H1 (cell line): ENCODE data around the gene SCFD1. TPM values are rescaled to one million over a fixed set of nuclear protein-coding genes. Genes with fewer than 3 reads are reported as not detected.

Source experiments
- ATF3 ChIP-seq: IDR thresholded peaks from 2 replicates; pipeline ENCODE4 v1.6.1; 2011; ENCODE audit warnings: low read depth, mild to moderate bottlenecking, low read length; ENCODE audit not compliant: insufficient read depth
- BRCA1 ChIP-seq: IDR thresholded peaks from 2 replicates; pipeline ENCODE4 v1.6.1; 2012; ENCODE audit warnings: low read depth, low read length, improper control_type of control experiment
- CEBPB ChIP-seq: IDR thresholded peaks from 2 replicates; pipeline ENCODE4 v1.6.1; 2012; ENCODE audit warnings: low read depth, low read length
- CHD2 ChIP-seq: IDR thresholded peaks from 2 replicates; pipeline ENCODE4 v1.6.1; 2012; ENCODE audit warnings: low read length, improper control_type of control experiment
- FOSL1 ChIP-seq: IDR thresholded peaks from 2 replicates; pipeline ENCODE4 v1.6.1; 2011; ENCODE audit warnings: mild to moderate bottlenecking, low read depth, low read length, moderate library complexity; ENCODE audit not compliant: insufficient read depth
- HDAC2 ChIP-seq, 2 experiments: fragments of 300-600 bp in 1 of 2; sonication (generic) in 1 of 2; IDR thresholded peaks; 2 replicates each; pipeline ENCODE4 v1.6.1; 2011 to 2012; ENCODE audit warnings: low read depth in 2 of 2, low read length in 2 of 2, mild to moderate bottlenecking in 2 of 2, moderate library complexity in 2 of 2, borderline replicate concordance in 1 of 2, inconsistent platforms in 1 of 2
- HDAC6 ChIP-seq: IDR thresholded peaks from one replicate; pipeline ENCODE4 v1.7.1; 2012; ENCODE audit warnings: low read depth, mild to moderate bottlenecking, inconsistent platforms, low read length, moderate library complexity
- JUN ChIP-seq: IDR thresholded peaks from 2 replicates; pipeline ENCODE4 v1.6.1; 2011; ENCODE audit warnings: low read depth, mild to moderate bottlenecking, improper control_type of control experiment, low read length
- JUND ChIP-seq: IDR thresholded peaks from 2 replicates; pipeline ENCODE4 v1.6.1; 2011; ENCODE audit warnings: mild to moderate bottlenecking, improper control_type of control experiment, low read length
- KDM5A ChIP-seq: fragments of 200-600 bp; IDR thresholded peaks from 2 replicates; pipeline ENCODE4 v1.7.1; 2012; ENCODE audit warnings: mild to moderate bottlenecking, low read length, inconsistent platforms, mixed read lengths
- MAFK ChIP-seq: IDR thresholded peaks from 2 replicates; pipeline ENCODE4 v1.6.1; 2012; ENCODE audit warnings: low read depth, mild to moderate bottlenecking, improper control_type of control experiment, low read length
- RAD21 ChIP-seq, 2 experiments: IDR thresholded peaks in 1 of 2; conservative IDR thresholded peaks in 1 of 2; 2 replicates each; pipeline ENCODE4 v1.6.1; 2011; ENCODE audit warnings: low read depth in 2 of 2, low read length in 2 of 2, improper control_type of control experiment in 1 of 2, inconsistent platforms in 1 of 2, mild to moderate bottlenecking in 1 of 2, moderate library complexity in 1 of 2
- RXRA ChIP-seq: IDR thresholded peaks from 2 replicates; pipeline ENCODE4 v1.6.1; 2011; ENCODE audit warnings: low read depth, mild to moderate bottlenecking, low read length, moderate library complexity; ENCODE audit not compliant: insufficient read depth
- SIX5 ChIP-seq: IDR thresholded peaks from 2 replicates; pipeline ENCODE4 v1.6.1; 2011; ENCODE audit warnings: mild to moderate bottlenecking, low read depth, low read length
- SP4 ChIP-seq: IDR thresholded peaks from 2 replicates; pipeline ENCODE4 v1.6.1; 2012; ENCODE audit warnings: low read length, inconsistent platforms
- SUZ12 ChIP-seq: fragments of 200-600 bp; sonication (generic); IDR thresholded peaks from 2 replicates; pipeline ENCODE4 v1.6.1; 2012; ENCODE audit warnings: mild to moderate bottlenecking, inconsistent platforms, low read length, moderate library complexity, mixed read lengths
- TBP ChIP-seq: IDR thresholded peaks from 2 replicates; pipeline ENCODE4 v1.6.1; 2011; ENCODE audit warnings: low read depth, low read length, improper control_type of control experiment
- TCF12 ChIP-seq: IDR thresholded peaks from 2 replicates; pipeline ENCODE4 v1.6.1; 2011; ENCODE audit warnings: low read depth, mild to moderate bottlenecking, low read length
- TEAD4 ChIP-seq: IDR thresholded peaks from 2 replicates; pipeline ENCODE4 v1.6.1; 2012; ENCODE audit warnings: low read depth, low read length, inconsistent platforms, mixed read lengths
- polyA plus RNA-seq, 7 experiments: library from polyadenylated mRNA; depleted of rRNA in 3 of 7; stranded (reverse) in 5 of 7; unstranded in 2 of 7; fragments of >200 nt in 5 of 7; fragments of 200-250 nt in 2 of 7; gene quantifications; 1 replicate in 5 of 7; 2 replicates in 1 of 7; 4 replicates in 1 of 7; pipeline versions ENCODE4 v1.2.1 to v1.2.3, GENCODE V29; 2011 to 2013; ENCODE audit warnings: missing spikeins in 2 of 7, mixed read lengths in 2 of 7
- total RNA-seq: library from RNA; stranded (reverse); fragmentation: NEBNext Ultra II Directional; extraction: Animal tissue kit (Norgen Biotek cat#: 25700); gene quantifications from 2 replicates; pipeline ENCODE4 v1.2.1, GENCODE V29; 2021

SCFD1 gene
- total and polyA plus RNA-seq, 2 of the 8 experiments (the other 6 are each of a cell fraction or from before 2014, with no cell fraction given), result 32.8 to 64.5 TPM

GRCh38 chr14:30621940-30622830, at the start of gene SCFD1 (continued):
- peak; percentile 92 for TF ChIP-seq TBP
- TF ChIP-seq SUZ12, result no peak
- peak; percentile 64; the same call in 1 of the 2 replicates for TF ChIP-seq JUND
- TF ChIP-seq TEAD4, result no peak
- TF ChIP-seq RAD21 (IDR thresholded peaks at IDR 0.05 in 1 of 2, conservative IDR thresholded peaks at IDR 0.05 in 1 of 2; ENCODE audit: low read depth in 2 of 2, low read length in 2 of 2), result no peak
- no peak for TF ChIP-seq CEBPB
- peak; percentile 79 for TF ChIP-seq KDM5A
- no peak; the same call in 1 of the 2 replicates for TF ChIP-seq JUN
- 0 out of 2 replicates have a peak, but pooled peaks have one; percentile 27 for TF ChIP-seq FOSL1
- no peak for TF ChIP-seq MAFK
- no peak for TF ChIP-seq RXRA
- TF ChIP-seq BRCA1, result no peak
- no peak for TF ChIP-seq HDAC6
- TF ChIP-seq SIX5, result no peak; the same call in 1 of the 2 replicates
- no peak for TF ChIP-seq ATF3
- no peak for TF ChIP-seq TCF12
- no peak; the same call in 1 of the 2 replicates for TF ChIP-seq SP4
- TF ChIP-seq CHD2, result peak; percentile 10; the same call in 1 of the 2 replicates
- 0 out of 4 replicates have a peak, but pooled peaks of 1 of the 2 experiments have one; percentile 55 for TF ChIP-seq HDAC2 (IDR thresholded peaks at IDR 0.05; ENCODE audit: borderline replicate concordance in 1 of 2, low read depth in 2 of 2, low read length in 2 of 2)
